Small intestine (tissue), 7 donors: ENCODE data around the gene NBPF12. TPM values are rescaled to one million over a fixed set of nuclear protein-coding genes. Genes with fewer than 3 reads are reported as not detected.
"Not testable (repeated sequence)": the region's sequence is repeated elsewhere in the genome, so short reads cannot be mapped to it uniquely, and the experiment has no call there.

Experiments
- DNase-seq, 2 donors: peaks; one replicate each; pipeline versions ENCODE4 v3.0.0 to v3.0.0-alpha.2; 2013
- FAIRE-seq: peaks from 2 replicates; lab custom pipeline; 2012; peaks lifted over from hg19 to GRCh38; lab: Jason Lieb, UNC
- H3K27ac ChIP-seq, 3 donors: one replicate each; pipeline ENCODE4 v1.5.1; 2013; ENCODE audit warnings: low read length in 2 of 3, mild to moderate bottlenecking in 2 of 3, control low read depth in 1 of 3, inconsistent platforms in 1 of 3, low read depth in 1 of 3, moderate library complexity in 1 of 3
- H3K27me3 ChIP-seq, 3 donors: one replicate each; pipeline ENCODE4 v1.6.1; 2013; ENCODE audit warnings: low read length in 3 of 3, inconsistent platforms in 1 of 3; ENCODE audit not compliant: control insufficient read depth in 3 of 3, insufficient read depth in 3 of 3
- H3K36me3 ChIP-seq, 3 donors: one replicate each; pipeline ENCODE4 v1.6.1; 2013; ENCODE audit warnings: low read length in 3 of 3, inconsistent platforms in 1 of 3, low read depth in 1 of 3, mild to moderate bottlenecking in 1 of 3, moderate library complexity in 1 of 3; ENCODE audit not compliant: control insufficient read depth in 3 of 3, insufficient read depth in 2 of 3
- H3K4me1 ChIP-seq, 3 donors: one replicate each; pipeline ENCODE4 v1.6.1; 2013; ENCODE audit warnings: low read length in 2 of 3, inconsistent platforms in 1 of 3, low read depth in 1 of 3, mild to moderate bottlenecking in 1 of 3, moderate library complexity in 1 of 3; ENCODE audit not compliant: control insufficient read depth in 3 of 3, insufficient read depth in 2 of 3
- H3K4me3 ChIP-seq, 3 donors: one replicate each; pipeline ENCODE4 v1.5.1; 2013; ENCODE audit warnings: low read length in 3 of 3, control low read depth in 1 of 3, inconsistent platforms in 1 of 3, low read depth in 1 of 3, mild to moderate bottlenecking in 1 of 3, moderate library complexity in 1 of 3
- H3K9me3 ChIP-seq, 2 donors: one replicate each; pipeline ENCODE4 v1.6.1; 2013; ENCODE audit warnings: low read depth in 1 of 2, low read length in 1 of 2; ENCODE audit not compliant: control insufficient read depth in 2 of 2, insufficient read depth in 1 of 2
- WGBS, 3 donors: extraction: QIAGEN DNeasy Blood & Tissue Kit; methylation state at CpG; one replicate each; pipeline ENCODE4 v1.1.7; 2013; 5-methylcytosine and 5-hydroxymethylcytosine counted together
- polyA plus RNA-seq, 4 donors: library from polyadenylated mRNA; stranded (reverse) in 3 of 4; unstranded in 1 of 4; fragments of 200-250 nt in 3 of 4; fragments of 120-200 nt in 1 of 4; gene quantifications; one replicate each; pipeline versions ENCODE4 v1.2.1 to v1.2.3, GENCODE V29; 2013
- donor health status: healthy with polysubstance abuse.
- donor health status: control.
- donor health status: control.
- donor health status: Bipolar disorder and iron deficiency.
- donor health status: healthy.

The NBPF12 gene
- polyA plus RNA-seq, 4 donors, result 4.6 to 16.2 (median 6.0) TPM

- not testable (repeated sequence) for H3K4me1 ChIP-seq, H3K4me3 ChIP-seq, H3K9me3 ChIP-seq, H3K27ac ChIP-seq, H3K27me3 ChIP-seq, H3K36me3 ChIP-seq, DNase-seq, FAIRE-seq
- WGBS, 3 donors, result 76 to 85% (median 83%) methylated on average over 2 of the region's 2 CpGs
These were observed 26.2 kb downstream of the NBPF12 start for GRCh38 chr1:146964340-146964739.

- WGBS, 3 donors, result 44 to 61% (median 56%) methylated on average over 5 to 6 of the region's 8 CpGs
- not testable (repeated sequence) for H3K27ac ChIP-seq, H3K27me3 ChIP-seq, H3K9me3 ChIP-seq, H3K4me3 ChIP-seq, FAIRE-seq, H3K36me3 ChIP-seq, H3K4me1 ChIP-seq
- peak in 1 of 2 donors; percentile 2 for DNase-seq
These were observed 28.2 kb downstream of the NBPF12 start for GRCh38 chr1:146966351-146966750.

- H3K36me3 ChIP-seq, FAIRE-seq, H3K4me3 ChIP-seq, H3K4me1 ChIP-seq, DNase-seq, H3K9me3 ChIP-seq, H3K27me3 ChIP-seq, H3K27ac ChIP-seq: not testable (repeated sequence)
- 69 to 77% (median 73%) methylated on average over 2 of the region's 2 CpGs for WGBS, 3 donors
These were observed 32.5 kb downstream of the NBPF12 start for GRCh38 chr1:146970656-146971055.

- H3K27ac ChIP-seq, H3K4me1 ChIP-seq: not testable (repeated sequence)
- WGBS, 3 donors, result 56 to 69% (median 61%) methylated on average over 2 to 4 of the region's 5 CpGs
These were observed 34.6 kb downstream of the NBPF12 start for GRCh38 chr1:146972681-146973080.

GRCh38 chr1:146985855-146986254, 47.7 kb downstream of the NBPF12 start:
- not testable (repeated sequence) for H3K36me3 ChIP-seq, H3K4me1 ChIP-seq, FAIRE-seq, H3K27ac ChIP-seq, H3K4me3 ChIP-seq, DNase-seq, H3K27me3 ChIP-seq, H3K9me3 ChIP-seq
- WGBS, 3 donors, result 50 to 80% (median 76%) methylated on average over 4 of the region's 4 CpGs

More at GRCh38 chr1:146972681-146973080, 34.6 kb downstream of the NBPF12 start:
- not testable (repeated sequence) for H3K4me3 ChIP-seq, H3K36me3 ChIP-seq, H3K9me3 ChIP-seq, H3K27me3 ChIP-seq, DNase-seq, FAIRE-seq

GRCh38 chr1:146986450-146986849, 48.3 kb downstream of the NBPF12 start:
- H3K27ac ChIP-seq, H3K4me3 ChIP-seq, FAIRE-seq, H3K9me3 ChIP-seq, H3K36me3 ChIP-seq, DNase-seq, H3K27me3 ChIP-seq, H3K4me1 ChIP-seq: not testable (repeated sequence)
- 89 to 94% (median 93%) methylated on average over 2 of the region's 4 CpGs for whole genome bisulfite sequencing, 3 donors

- not testable (repeated sequence) for H3K27me3 ChIP-seq, FAIRE-seq, H3K4me3 ChIP-seq, H3K27ac ChIP-seq, H3K36me3 ChIP-seq, H3K9me3 ChIP-seq, DNase-seq, H3K4me1 ChIP-seq
- 76 to 84% (median 80%) methylated on average over 2 of the region's 2 CpGs for WGBS, 3 donors
These were observed 49.4 kb downstream of the NBPF12 start for GRCh38 chr1:146987502-146987901.

GRCh38 chr1:146989455-146989854, 51.3 kb downstream of the NBPF12 start:
- H3K36me3 ChIP-seq, H3K27me3 ChIP-seq, H3K27ac ChIP-seq, FAIRE-seq, H3K9me3 ChIP-seq, H3K4me3 ChIP-seq, DNase-seq, H3K4me1 ChIP-seq: not testable (repeated sequence)
- 95 to 96% (median 95%) methylated on average over 3 of the region's 3 CpGs for WGBS, 3 donors

- not testable (repeated sequence) for H3K36me3 ChIP-seq, H3K9me3 ChIP-seq, H3K27me3 ChIP-seq, DNase-seq, H3K4me3 ChIP-seq, H3K4me1 ChIP-seq, FAIRE-seq, H3K27ac ChIP-seq
- WGBS, 3 donors, result 100% methylated on average over 1 of the region's 1 CpG; no CpG with 5 or more reads in 1 of the 3 donors
These were observed 70.4 kb downstream of the NBPF12 start for GRCh38 chr1:147008495-147008894.
